MCF 10A (cell line): Measurements from ENCODE around the gene OLFML2A. TPM values are rescaled to one million over a fixed set of nuclear protein-coding genes. Genes with fewer than 3 reads are reported as not detected.

Experiments
- BruUV-seq: library from RNA; stranded (reverse); fragments of 400-500 nt; replicated peaks from 2 replicates; lab custom pipeline; 2021; lab: Mats Ljungman, UMichigan
- CTCF ChIA-PET: fragments of 300-600 bp; sonication (Branson Sonifier 250); formaldehyde crosslinking; extraction: SDS; loops from one replicate; lab custom pipeline; 2021; ENCODE audit warnings: antibody characterized with exemption, inconsistent platforms; lab: Yijun Ruan, JAX
- POLR2A ChIA-PET: fragments of 300-600, 350-650 bp; sonication (Branson Sonifier 250); formaldehyde crosslinking; extraction: SDS; loops from one replicate; lab custom pipeline; 2020; ENCODE audit warnings: antibody characterized with exemption, inconsistent platforms; lab: Yijun Ruan, JAX
- DNase-seq: peaks from one replicate; pipeline ENCODE4 v3.0.0-alpha.2; 2018; ENCODE audit not compliant: unreplicated experiment
- H3K27ac Mint-ChIP-seq: one replicate; pipeline ENCODE4 v1.8.0; 2022; ENCODE audit warnings: mild to moderate bottlenecking, low read depth, mixed read lengths; ENCODE audit not compliant: unreplicated experiment
- H3K27me3 Mint-ChIP-seq: one replicate; pipeline ENCODE4 v1.8.0; 2022; ENCODE audit warnings: mixed read lengths; ENCODE audit not compliant: insufficient read depth, unreplicated experiment
- H3K36me3 Mint-ChIP-seq: one replicate; pipeline ENCODE4 v1.8.0; 2022; ENCODE audit warnings: mild to moderate bottlenecking, moderate library complexity, mixed read lengths; ENCODE audit not compliant: insufficient read depth, unreplicated experiment
- H3K4me1 Mint-ChIP-seq: one replicate; pipeline ENCODE4 v1.8.0; 2022; ENCODE audit warnings: mixed read lengths; ENCODE audit not compliant: insufficient read depth, unreplicated experiment
- H3K4me3 Mint-ChIP-seq: one replicate; pipeline ENCODE4 v1.8.0; 2022; ENCODE audit warnings: mild to moderate bottlenecking, moderate library complexity, mixed read lengths; ENCODE audit not compliant: unreplicated experiment
- H3K9me3 Mint-ChIP-seq: one replicate; pipeline ENCODE4 v1.8.0; 2022; ENCODE audit warnings: mixed read lengths; ENCODE audit not compliant: unreplicated experiment
- CTCF ChIP-seq: fragments of 200-600 bp; IDR thresholded peaks from one replicate; pipeline ENCODE4 v1.8.0; 2022; ENCODE audit warnings: antibody characterized with exemption, mild to moderate bottlenecking; ENCODE audit not compliant: unreplicated experiment
- intact Hi-C: fragments of 100-400 bp; cut with micrococcal nuclease; formaldehyde crosslinking; loops from 2 replicates; pipeline ENCODE4 v1.14.1; 2022
- total RNA-seq: library from RNA; stranded (reverse); gene quantifications from 2 replicates; pipeline ENCODE4 v1.2.3, GENCODE V29; 2022

OLFML2A gene
- total RNA-seq, 1 experiment from 2014 or later: 0.21 TPM

- no peaks in the 10 kb centered on the region for H3K27me3 Mint-ChIP-seq
- ChIA-PET POLR2A (interaction anchor here (0.7 kb wide), 1 partner anchor 94 kb away, joined by 4 read pairs; no protein-coding TSS in a partner anchor), CTCF (interaction anchor here (0.6 to 10.1 kb wide), 8 partner anchors 11 to 563 kb away, joined by 3 to 112 read pairs (median 5); partner anchors contain the start of genes NR6A1, OLFML2A and WDR38)
- H3K4me3 Mint-ChIP-seq: no peak overlapping the region
- H3K36me3 Mint-ChIP-seq: no peaks in the 10 kb centered on the region
- DNase-seq: no peak
- H3K4me1 Mint-ChIP-seq: peaks cover 20% of the 10 kb centered on the region
- no peak for TF ChIP-seq CTCF
- H3K27ac Mint-ChIP-seq: no peak overlapping the region
- no peaks in the 10 kb centered on the region for H3K9me3 Mint-ChIP-seq
- intact Hi-C loops: no loop called here
- no TSS peak for BruUV-seq
Observed at GRCh38 chr9:124808246-124808956, 31.5 kb downstream of the OLFML2A start.

GRCh38 chr9:124809211-124809610 is 32.3 kb downstream of the OLFML2A start:
- BruUV-seq: no TSS peak
- H3K27me3 Mint-ChIP-seq: no peaks in the 10 kb centered on the region
- POLR2A ChIA-PET: interaction anchor here (0.7 to 1.3 kb wide), 2 partner anchors 10 to 22 kb away, joined by 3 read pairs; no protein-coding TSS in a partner anchor
- intact Hi-C loops: no loop called here
- H3K4me3 Mint-ChIP-seq: no peak overlapping the region
- H3K36me3 Mint-ChIP-seq: no peaks in the 10 kb centered on the region
- H3K27ac Mint-ChIP-seq: no peak overlapping the region
- H3K9me3 Mint-ChIP-seq: no peaks in the 10 kb centered on the region
- TF ChIP-seq CTCF: no peak
- H3K4me1 Mint-ChIP-seq: peaks cover 28% of the 10 kb centered on the region
- CTCF ChIA-PET: interaction anchor here (0.6 to 10.1 kb wide), 8 partner anchors 10 to 85 kb away, joined by 4 to 112 read pairs (median 5); partner anchors contain the start of genes NR6A1, OLFML2A and WDR38
- DNase-seq: no peak

- ChIA-PET POLR2A (interaction anchor here (0.7 to 1.3 kb wide), 5 partner anchors 8 to 47 kb away, joined by 3 read pairs; no protein-coding TSS in a partner anchor), CTCF (interaction anchor here (1.1 to 10.1 kb wide), 8 partner anchors 13 to 84 kb away, joined by 4 to 112 read pairs (median 6); partner anchors contain the start of genes NR6A1, OLFML2A and WDR38)
- H3K27me3 Mint-ChIP-seq: no peaks in the 10 kb centered on the region
- H3K4me3 Mint-ChIP-seq: no peak overlapping the region
- no peaks in the 10 kb centered on the region for H3K36me3 Mint-ChIP-seq
- H3K9me3 Mint-ChIP-seq: no peaks in the 10 kb centered on the region
- no peak for TF ChIP-seq CTCF
- DNase-seq: no peak
- BruUV-seq: no TSS peak
- intact Hi-C loops: loop anchor here (2.0 to 5.0 kb wide), 2 partner anchors 35 to 42 kb away; partner anchors contain the start of gene WDR38
- no peak overlapping the region for H3K27ac Mint-ChIP-seq
- H3K4me1 Mint-ChIP-seq: peaks cover 31% of the 10 kb centered on the region
Observed at GRCh38 chr9:124809741-124810500, 33.0 kb downstream of the OLFML2A start.
